Measurements from ENCODE around the gene ETFB. TPM values are rescaled to one million over a fixed set of nuclear protein-coding genes. Genes with fewer than 3 reads are reported as not detected.
"Not testable (repeated sequence)": the region's sequence is repeated elsewhere in the genome, so short reads cannot be mapped to it uniquely, and the experiment has no call there.

ETFB gene
- 41.2 TPM for total RNA-seq

GRCh38 chr19:51365965-51366388, at the start of gene ETFB:
TSS of gene ETFB (minus strand) at chr19:51366388. CDS start at chr19:51366326, 62 bp downstream.
- no peak for DNase-seq (ENCODE audit: low spot score in 2 of 2)
- FAIRE-seq = no peak

GRCh38 chr19:51415187-51415586, 49.0 kb upstream of the ETFB start:
- FAIRE-seq = no peak

GRCh38 chr19:51410950-51411748, 45.0 kb upstream of the ETFB start:
- FAIRE-seq (no peak), DNase-seq (ENCODE audit: low spot score in 2 of 2) (no peak)

More at GRCh38 chr19:51415187-51415586, 49.0 kb upstream of the ETFB start:
- no peak for DNase-seq (ENCODE audit: low spot score in 2 of 2)

GRCh38 chr19:51407511-51408131, 41.4 kb upstream of the ETFB start:
- FAIRE-seq (no peak), DNase-seq (ENCODE audit: low spot score in 2 of 2) (no peak)

- no peak for FAIRE-seq
- no peak for DNase-seq (ENCODE audit: low spot score in 2 of 2)
Measured at GRCh38 chr19:51402117-51402516, 35.9 kb upstream of the ETFB start.

- FAIRE-seq; DNase-seq (ENCODE audit: low spot score in 2 of 2): not testable (repeated sequence)
Measured at GRCh38 chr19:51399936-51400335, 33.7 kb upstream of the ETFB start.

- FAIRE-seq (no peak), DNase-seq (ENCODE audit: low spot score in 2 of 2) (no peak)
Measured at GRCh38 chr19:51399231-51399630, 33.0 kb upstream of the ETFB start.

GRCh38 chr19:51398096-51398704, 32.0 kb upstream of the ETFB start:
- DNase-seq (ENCODE audit: low spot score in 2 of 2) = no peak
- no peak for FAIRE-seq

- DNase-seq (ENCODE audit: low spot score in 2 of 2); FAIRE-seq: not testable (repeated sequence)
Measured at GRCh38 chr19:51397453-51397852, 31.3 kb upstream of the ETFB start.

- no peak for FAIRE-seq
- no peak for DNase-seq (ENCODE audit: low spot score in 2 of 2)
Measured at GRCh38 chr19:51396175-51396574, 30.0 kb upstream of the ETFB start.

- FAIRE-seq = peak; percentile 49
- peak; percentile 79 to 95 for DNase-seq (ENCODE audit: low spot score in 2 of 2)
Measured at GRCh38 chr19:51394050-51394836, 28.1 kb upstream of the ETFB start.

GRCh38 chr19:51392701-51393100, 26.5 kb upstream of the ETFB start:
- FAIRE-seq (no peak), DNase-seq (ENCODE audit: low spot score in 2 of 2) (no peak)

GRCh38 chr19:51391073-51391611, 25.0 kb upstream of the ETFB start:
- FAIRE-seq = no peak

GRCh38 chr19:51389143-51389542, 23.0 kb upstream of the ETFB start:
- FAIRE-seq = no peak
- DNase-seq (ENCODE audit: low spot score in 2 of 2) = peak in 1 of 2 donors; percentile 1

More at GRCh38 chr19:51391073-51391611, 25.0 kb upstream of the ETFB start:
- no peak for DNase-seq (ENCODE audit: low spot score in 2 of 2)

GRCh38 chr19:51387924-51388389, 21.8 kb upstream of the ETFB start, which contains the start of gene LIM2:
TSS of gene LIM2 (minus strand) at chr19:51387974. CDS start at chr19:51387443, 531 bp downstream.
- FAIRE-seq = no peak
- no peak for DNase-seq (ENCODE audit: low spot score in 2 of 2)

GRCh38 chr19:51386882-51387520, 20.8 kb upstream of the ETFB start:
- FAIRE-seq (no peak), DNase-seq (ENCODE audit: low spot score in 2 of 2) (peak in 1 of 2 donors; percentile 2)

- FAIRE-seq (no peak), DNase-seq (ENCODE audit: low spot score in 2 of 2) (no peak)
Measured at GRCh38 chr19:51382004-51382403, 15.8 kb upstream of the ETFB start.

GRCh38 chr19:51380379-51380778, 14.2 kb upstream of the ETFB start:
- DNase-seq (ENCODE audit: low spot score in 2 of 2) = no peak

GRCh38 chr19:51377422-51377821, 11.2 kb upstream of the ETFB start:
- FAIRE-seq (no peak), DNase-seq (ENCODE audit: low spot score in 2 of 2) (no peak)

More at GRCh38 chr19:51380379-51380778, 14.2 kb upstream of the ETFB start:
- FAIRE-seq = no peak

Measured in frontal cortex (tissue), 4 donors.